Left cardiac atrium (tissue), 4 donors: ENCODE data around the gene SOX18. TPM values are rescaled to one million over a fixed set of nuclear protein-coding genes. Genes with fewer than 3 reads are reported as not detected.
"Not testable (repeated sequence)": the region's sequence is repeated elsewhere in the genome, so short reads cannot be mapped to it uniquely, and the experiment has no call there.

ENCODE experiments used
- ATAC-seq, 2 donors: fragments of 200-7000 bp; cut with Tn5 transposase; one replicate each; pipeline ENCODE4 v1.9.1; 2020; ENCODE audit warnings: mild to moderate bottlenecking in 2 of 2, moderate library complexity in 2 of 2
- DNase-seq: peaks from one replicate; pipeline ENCODE4 v3.0.0-alpha.2; 2020
- intact Hi-C, 2 donors: fragments of 100-400 bp; cut with DNase I; formaldehyde crosslinking; loops; one replicate each; pipeline versions ENCODE4 v1.14.1 to v1.15.1; 2022 to 2023
- long read RNA-seq: library from polyadenylated mRNA; unstranded; transcript quantifications from one replicate; pipeline ENCODE4 v2.0.0, GENCODE V29; 2021
- total RNA-seq, 2 donors: library from RNA; stranded (reverse); fragmentation: NEBNext Ultra II Directional; extraction: Animal tissue kit (Norgen Biotek cat#: 25700); gene quantifications; one replicate each; pipeline ENCODE4 v1.2.1, GENCODE V29; 2021
- donor health status: DM: no; HTN: yes; CAD: no.
- donor health status: DM: no; HTN: yes; CAD: no; lungs with severe emphysema.
- donor health status: DM: yes; HTN: yes; CAD: no.
- donor health status: Dilated cardiomyopathy.

Gene SOX18
- 10 to 100 TPM; 39.4 to 83.4 TPM for total RNA-seq
- long read RNA-seq, partial matches to known transcripts, result 3 of 6 reads
- long read RNA-seq, other reads (novel, unspliced or antisense), result 0 of 6 reads

- DNase-seq (peak; percentile 71), ATAC-seq (peak; percentile 13 to 22)
These were observed at the start of gene SOX18 for GRCh38 chr20:64049060-64049877. Gene SOX18 (minus strand): TSS chr20:64049639. CDS start chr20:64049516, 123 bp downstream.

DNA sequence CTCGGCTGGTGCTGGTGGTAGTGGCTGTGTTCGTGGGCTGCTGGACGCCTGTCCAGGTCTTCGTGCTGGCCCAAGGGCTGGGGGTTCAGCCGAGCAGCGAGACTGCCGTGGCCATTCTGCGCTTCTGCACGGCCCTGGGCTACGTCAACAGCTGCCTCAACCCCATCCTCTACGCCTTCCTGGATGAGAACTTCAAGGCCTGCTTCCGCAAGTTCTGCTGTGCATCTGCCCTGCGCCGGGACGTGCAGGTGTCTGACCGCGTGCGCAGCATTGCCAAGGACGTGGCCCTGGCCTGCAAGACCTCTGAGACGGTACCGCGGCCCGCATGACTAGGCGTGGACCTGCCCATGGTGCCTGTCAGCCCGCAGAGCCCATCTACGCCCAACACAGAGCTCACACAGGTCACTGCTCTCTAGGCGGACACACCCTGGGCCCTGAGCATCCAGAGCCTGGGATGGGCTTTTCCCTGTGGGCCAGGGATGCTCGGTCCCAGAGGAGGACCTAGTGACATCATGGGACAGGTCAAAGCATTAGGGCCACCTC lies 49.1 kb upstream of the SOX18 start:
- intact Hi-C loops, result no loop called here
- no peak for DNase-seq
- no peak for ATAC-seq

More at GRCh38 chr20:64049060-64049877, at the start of gene SOX18:
- intact Hi-C loops, result no loop called here

DNA sequence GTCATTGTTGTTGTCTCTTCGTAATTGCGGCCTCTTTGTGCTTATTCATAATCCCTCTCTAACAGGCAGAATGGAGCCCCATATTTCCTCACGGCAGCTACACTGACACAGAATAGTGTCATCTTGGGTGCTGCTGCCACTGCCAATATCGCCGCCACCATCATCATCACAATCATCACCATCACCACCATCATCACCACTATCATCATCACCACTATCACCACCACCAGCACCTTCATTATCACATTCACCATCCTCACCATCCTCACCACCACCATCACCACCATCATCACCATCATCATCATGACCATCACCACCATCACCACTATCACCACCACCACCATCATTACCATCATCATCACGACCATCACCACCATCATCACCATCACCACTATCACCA lies 47.1 kb upstream of the SOX18 start:
- intact Hi-C loops, result no loop called here
- DNase-seq, result no peak

DNA sequence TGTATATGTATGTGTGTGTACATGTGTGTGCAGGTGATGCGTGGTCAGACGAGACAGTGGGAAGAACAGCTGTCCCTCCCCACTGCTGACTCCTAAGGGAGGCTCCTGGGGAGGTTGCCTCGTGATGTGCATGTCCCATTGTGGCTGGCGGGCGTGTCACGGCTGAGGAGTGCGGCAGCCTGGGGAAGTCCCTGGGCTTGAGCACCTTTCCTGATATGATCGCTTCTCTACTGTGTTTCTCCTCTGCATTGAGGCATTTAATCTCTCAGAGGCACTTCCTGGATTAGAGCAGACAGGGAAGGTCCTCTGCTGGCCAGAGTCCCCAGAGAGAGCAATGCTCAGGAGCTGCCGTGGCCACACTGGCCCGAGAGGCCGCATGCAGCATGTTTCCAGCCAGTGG lies 46.5 kb upstream of the SOX18 start:
- intact Hi-C loops, result no loop called here
- ATAC-seq, result no peak
- DNase-seq, result no peak

More for the DNA sequence above, 47.1 kb upstream of the SOX18 start:
- ATAC-seq, result no peak

- DNase-seq (no peak), ATAC-seq (no peak)
- intact Hi-C loops, result no loop called here
These were observed 46.0 kb upstream of the SOX18 start for GRCh38 chr20:64095455-64095854.

DNA sequence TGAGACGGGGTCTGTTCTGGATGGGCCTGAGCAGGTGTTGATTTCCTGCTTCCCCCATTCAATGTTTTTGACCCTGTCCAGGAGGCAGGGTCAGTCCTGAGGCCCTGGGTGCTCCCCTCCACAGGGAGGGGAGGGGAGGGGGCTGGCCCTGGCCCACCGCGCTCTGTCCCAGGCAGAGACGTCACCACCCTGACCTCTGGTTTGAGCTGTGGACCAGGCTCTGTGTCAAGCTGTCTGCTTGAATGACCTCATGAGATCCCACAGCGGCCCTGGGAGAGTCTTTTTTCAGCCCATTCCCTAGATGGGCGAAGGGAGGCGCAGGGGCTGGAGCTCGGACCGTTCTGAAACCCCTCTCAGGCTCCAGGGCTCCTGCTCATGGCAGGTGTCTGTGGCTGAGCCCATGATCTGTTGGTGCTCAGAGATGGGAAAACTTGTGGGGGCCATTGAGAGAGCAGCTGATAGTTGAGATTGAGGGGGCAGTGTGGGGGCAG lies 43.6 kb upstream of the SOX18 start:
- ATAC-seq (no peak), DNase-seq (no peak)
- intact Hi-C loops, result no loop called here

GRCh38 chr20:64092258-64093012 lies 43.0 kb upstream of the SOX18 start:
- DNase-seq, result no peak
- no peak for ATAC-seq
- intact Hi-C loops, result no loop called here

DNA sequence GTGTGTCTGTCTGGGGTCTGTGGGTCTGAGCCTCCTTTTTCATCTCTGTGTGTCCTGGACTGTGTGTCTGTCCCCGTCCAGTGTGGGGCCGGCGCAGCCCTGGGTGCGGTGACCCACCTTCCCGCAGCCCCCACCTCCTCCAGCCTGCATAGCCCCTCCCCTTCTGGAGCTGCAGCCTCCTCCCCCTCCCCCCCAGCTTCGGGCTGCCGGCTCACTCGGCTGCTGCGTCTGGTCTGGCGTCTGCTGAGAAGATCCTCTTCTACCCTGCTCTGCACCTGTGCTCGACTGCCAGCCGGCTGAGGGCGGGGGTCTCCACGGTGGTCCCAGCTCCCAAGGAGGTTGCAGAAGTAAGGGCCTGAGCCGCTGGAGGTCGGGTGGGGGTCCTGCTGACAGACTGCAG lies 42.3 kb upstream of the SOX18 start:
- intact Hi-C loops, result no loop called here
- ATAC-seq, result peak in 1 of 2 donors; percentile 22
- no peak for DNase-seq

GRCh38 chr20:64091340-64091739 lies 41.9 kb upstream of the SOX18 start:
- intact Hi-C loops, result no loop called here
- no peak for DNase-seq
- ATAC-seq, result no peak

DNA sequence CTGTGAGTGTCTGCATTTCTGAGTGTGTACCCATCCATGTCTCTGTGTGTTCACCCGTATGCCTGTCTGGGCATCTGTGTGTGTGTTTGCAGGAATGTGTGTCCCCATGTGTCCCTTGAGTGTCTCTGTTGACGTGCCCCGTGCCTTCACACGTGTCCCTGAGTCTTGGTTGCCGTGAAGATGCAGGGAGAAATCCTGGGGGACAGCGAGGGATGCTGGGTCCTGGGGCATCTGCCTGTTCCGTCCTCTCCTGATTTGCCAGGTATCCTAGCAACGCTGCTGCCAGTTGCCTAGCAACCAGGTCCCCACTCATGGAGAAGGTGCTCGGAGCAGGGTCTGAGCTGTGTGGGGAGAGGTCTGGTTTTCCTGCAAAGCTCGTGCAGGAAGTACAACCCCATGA lies 40.7 kb upstream of the SOX18 start:
- DNase-seq (no peak), ATAC-seq (no peak)
- intact Hi-C loops, result no loop called here

GRCh38 chr20:64088586-64088985 lies 39.1 kb upstream of the SOX18 start:
- DNase-seq, intact Hi-C loops, ATAC-seq: not testable (repeated sequence)

- intact Hi-C loops, ATAC-seq, DNase-seq: not testable (repeated sequence)
These were observed 37.9 kb upstream of the SOX18 start for GRCh38 chr20:64087226-64087825.

- intact Hi-C loops, result no loop called here
- ATAC-seq (no peak), DNase-seq (no peak)
These were observed 37.4 kb upstream of the SOX18 start for GRCh38 chr20:64086801-64087200.

- DNase-seq (no peak), ATAC-seq (no peak)
- intact Hi-C loops, result no loop called here
These were observed 35.3 kb upstream of the SOX18 start for GRCh38 chr20:64084685-64085152.

- ATAC-seq (no peak), DNase-seq (no peak)
- intact Hi-C loops, result loop anchor here in 1 of 2 donors (1.0 kb wide), 1 partner anchor 36 kb away; no protein-coding TSS in a partner anchor
These were observed 34.6 kb upstream of the SOX18 start, which contains the start of gene LKAAEAR1 for GRCh38 chr20:64083804-64084684. Gene LKAAEAR1 (minus strand): TSS chr20:64084398. CDS start chr20:64084219, 179 bp downstream.

GRCh38 chr20:64083378-64083803 lies 34.0 kb upstream of the SOX18 start:
- DNase-seq (peak; percentile 84), ATAC-seq (peak; percentile 64 to 68)
- intact Hi-C loops, result loop anchor here in 1 of 2 donors (1.0 kb wide), 1 partner anchor 37 kb away; no protein-coding TSS in a partner anchor

DNA sequence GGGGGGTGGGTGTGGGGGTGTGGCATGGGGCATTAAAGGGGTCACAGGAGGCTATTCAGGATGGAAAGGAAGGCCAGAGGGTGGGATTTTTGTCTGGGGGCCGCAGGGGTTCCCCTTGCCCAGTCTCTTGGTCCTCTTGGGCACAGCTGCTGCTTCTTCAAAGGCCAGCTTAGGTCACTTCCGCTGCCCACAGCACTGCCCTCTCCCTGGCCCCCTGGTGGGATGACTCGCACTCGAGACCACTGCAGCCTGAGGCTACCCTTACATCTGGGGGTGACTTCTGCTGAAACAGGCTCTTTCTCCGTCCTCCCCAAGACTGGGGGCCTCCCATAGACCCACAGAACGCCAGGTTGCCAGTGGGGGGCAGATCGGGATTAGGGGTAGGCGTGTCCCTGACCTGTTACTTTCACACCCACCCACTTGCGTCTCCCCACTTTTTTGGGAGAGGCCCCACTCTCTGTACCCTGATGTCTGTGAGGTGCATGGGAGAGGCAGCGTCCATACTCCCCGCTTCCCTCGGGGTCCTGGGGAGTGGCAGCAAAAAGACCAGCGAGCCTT lies 33.5 kb upstream of the SOX18 start:
- intact Hi-C loops, result loop anchor here in 1 of 2 donors (1.0 kb wide), 1 partner anchor 37 kb away; no protein-coding TSS in a partner anchor
- no peak for ATAC-seq
- no peak for DNase-seq
